GM12872 (cell line): Measurements from ENCODE around the gene CYP4F22.

ENCODE experiments used
- TF ChIP-seq, protein P1 (sequence below): IDR thresholded peaks from 3 replicates; pipeline ENCODE4 v1.5.1; 2011; ENCODE audit warnings: low read depth, mild to moderate bottlenecking, low read length, moderate library complexity; ENCODE audit not compliant: insufficient read depth

Gene CYP4F22

DNA sequence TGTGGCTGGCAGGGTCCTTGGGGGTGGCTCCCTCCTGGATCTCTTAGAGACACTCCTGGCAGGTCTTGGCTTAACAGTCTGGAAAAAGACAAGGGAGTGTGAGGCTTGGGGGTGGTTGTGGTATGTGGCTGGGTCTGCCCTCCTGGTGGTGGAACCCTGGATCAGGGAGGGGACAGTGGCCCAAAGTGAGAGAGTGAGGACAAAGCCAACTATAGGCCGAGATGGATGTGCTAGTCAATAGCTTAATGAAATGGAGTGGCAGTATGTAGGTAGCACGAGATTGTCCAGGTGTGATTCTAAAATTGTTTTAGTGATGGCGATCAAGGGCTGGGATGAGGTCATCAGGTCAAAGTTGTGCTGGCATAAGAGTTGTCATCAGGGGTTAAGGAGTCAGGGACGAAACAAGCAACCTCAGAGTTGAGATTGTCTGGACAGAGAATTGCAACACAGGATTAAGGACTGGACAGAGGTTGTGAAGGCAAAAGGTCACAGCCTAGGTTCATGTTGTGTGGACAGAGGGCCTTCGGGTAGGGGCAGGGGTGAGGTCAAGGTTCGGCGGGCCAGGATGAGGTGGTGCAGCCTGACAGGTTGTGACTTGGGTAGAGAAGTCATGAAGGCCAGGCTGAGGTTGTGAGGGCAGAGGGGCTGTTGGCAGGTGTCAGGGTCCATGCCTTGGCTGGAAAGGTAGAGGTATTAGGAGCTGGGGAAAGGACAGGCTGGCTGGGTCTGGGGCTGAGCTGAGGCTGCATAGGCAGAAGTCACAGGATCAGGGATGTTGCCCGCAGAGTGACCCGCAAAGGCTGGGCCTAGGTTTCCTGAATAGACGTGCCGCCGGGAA lies 39.4 kb upstream of the CYP4F22 start:
- TF ChIP-seq, protein P1, sequence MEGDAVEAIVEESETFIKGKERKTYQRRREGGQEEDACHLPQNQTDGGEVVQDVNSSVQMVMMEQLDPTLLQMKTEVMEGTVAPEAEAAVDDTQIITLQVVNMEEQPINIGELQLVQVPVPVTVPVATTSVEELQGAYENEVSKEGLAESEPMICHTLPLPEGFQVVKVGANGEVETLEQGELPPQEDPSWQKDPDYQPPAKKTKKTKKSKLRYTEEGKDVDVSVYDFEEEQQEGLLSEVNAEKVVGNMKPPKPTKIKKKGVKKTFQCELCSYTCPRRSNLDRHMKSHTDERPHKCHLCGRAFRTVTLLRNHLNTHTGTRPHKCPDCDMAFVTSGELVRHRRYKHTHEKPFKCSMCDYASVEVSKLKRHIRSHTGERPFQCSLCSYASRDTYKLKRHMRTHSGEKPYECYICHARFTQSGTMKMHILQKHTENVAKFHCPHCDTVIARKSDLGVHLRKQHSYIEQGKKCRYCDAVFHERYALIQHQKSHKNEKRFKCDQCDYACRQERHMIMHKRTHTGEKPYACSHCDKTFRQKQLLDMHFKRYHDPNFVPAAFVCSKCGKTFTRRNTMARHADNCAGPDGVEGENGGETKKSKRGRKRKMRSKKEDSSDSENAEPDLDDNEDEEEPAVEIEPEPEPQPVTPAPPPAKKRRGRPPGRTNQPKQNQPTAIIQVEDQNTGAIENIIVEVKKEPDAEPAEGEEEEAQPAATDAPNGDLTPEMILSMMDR: no peak

DNA sequence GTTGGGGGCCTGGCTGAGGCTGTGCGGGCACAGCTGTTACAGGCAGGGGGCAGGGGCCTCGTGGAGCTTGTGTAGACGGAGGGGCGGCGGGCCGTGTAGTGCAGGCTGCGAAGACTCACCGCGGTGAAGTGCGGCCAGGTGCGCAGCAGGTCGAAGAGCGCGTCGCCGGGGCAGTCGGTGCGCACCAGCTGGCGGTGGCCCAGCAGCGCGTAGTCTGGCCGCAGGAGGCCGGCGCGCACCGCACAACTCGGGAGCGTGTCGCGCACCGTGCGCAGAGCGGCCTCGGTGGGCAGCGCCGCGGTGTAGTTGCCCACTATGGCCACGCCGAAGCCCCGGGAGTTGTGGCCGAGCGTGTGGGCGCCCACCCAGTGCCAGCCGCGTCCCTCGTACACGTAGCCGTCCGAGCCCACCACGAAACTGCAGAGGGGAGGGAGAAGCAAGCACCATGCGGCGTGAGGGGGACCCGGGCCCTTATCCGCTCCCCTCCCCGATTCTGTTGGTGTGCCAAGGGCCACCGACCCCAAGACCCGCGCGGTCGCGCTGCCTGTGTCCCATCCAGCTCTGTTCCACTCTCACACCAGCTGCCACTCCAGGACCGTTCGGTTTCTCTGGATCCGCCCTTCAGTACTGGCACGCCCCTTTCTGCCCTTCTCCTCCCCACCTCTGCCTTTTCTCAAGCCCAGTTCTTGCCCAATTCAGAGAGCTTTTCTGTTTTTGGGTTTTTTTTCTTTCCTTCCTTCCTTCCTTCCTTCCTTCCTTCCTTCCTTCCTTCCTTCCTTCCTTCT lies 38.6 kb upstream of the CYP4F22 start:
- TF ChIP-seq, protein P1: no peak

DNA sequence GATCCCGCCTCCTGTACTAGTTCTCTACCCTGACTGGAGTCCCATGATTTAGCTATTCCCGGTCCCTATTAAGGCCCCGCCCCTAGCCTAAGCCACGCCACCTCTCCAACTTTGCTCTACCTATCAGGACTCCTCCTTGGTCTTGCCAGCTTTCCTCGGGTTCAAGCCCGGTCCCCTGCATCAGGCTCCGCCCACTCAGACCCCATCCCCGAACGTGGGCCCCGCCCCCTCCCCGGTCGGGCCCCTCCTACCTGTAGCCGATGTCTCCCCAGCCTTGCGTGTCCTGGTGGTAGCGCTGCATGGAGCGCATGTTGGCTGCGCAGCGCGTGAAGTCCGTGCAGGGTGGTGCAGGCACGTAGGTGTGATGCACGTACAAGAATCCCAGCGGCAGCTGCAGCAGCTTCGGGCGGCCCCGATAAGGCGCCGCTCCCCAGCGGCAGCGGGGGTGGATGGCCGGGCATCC lies 36.7 kb upstream of the CYP4F22 start:
- TF ChIP-seq, protein P1: no peak

DNA sequence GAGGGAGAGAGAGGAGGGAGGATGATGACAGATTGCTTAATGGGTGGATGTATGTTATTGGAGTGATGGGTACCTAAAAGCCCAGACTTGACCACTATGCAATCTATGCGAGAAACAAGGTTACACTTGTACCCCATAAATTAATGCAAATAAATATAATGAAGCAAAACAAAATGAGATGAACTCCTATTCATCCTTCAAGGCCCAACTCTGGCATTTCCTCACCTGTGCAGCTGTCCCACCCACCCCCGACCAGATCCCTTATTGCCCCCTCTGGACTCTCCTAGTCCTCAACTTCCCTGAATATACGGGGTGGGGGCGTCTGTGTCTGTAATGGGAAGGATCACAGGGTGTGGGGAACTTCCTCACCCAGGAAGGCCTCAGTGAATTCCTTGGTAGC lies 33.2 kb upstream of the CYP4F22 start:
- TF ChIP-seq, protein P1: no peak

DNA sequence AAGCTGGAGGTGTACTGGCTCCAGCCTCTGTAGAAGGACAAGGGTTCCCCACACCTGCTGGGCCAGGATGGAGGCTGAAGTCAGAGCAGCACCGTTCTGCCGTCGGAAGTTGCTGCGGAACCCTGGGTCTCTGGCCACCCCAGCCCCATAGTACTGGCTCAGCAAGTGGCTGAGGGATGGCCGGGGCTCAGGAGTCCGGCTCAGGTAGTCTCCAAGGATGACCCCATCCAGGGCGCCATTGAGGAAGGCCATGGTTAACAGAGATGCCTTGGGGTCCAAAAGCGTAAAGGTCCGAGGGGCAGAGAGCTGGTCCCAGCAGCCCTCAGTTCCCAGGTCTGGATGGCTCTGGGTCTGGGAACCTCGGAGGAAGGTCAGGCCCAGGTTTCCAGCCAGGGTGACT lies 32.7 kb upstream of the CYP4F22 start:
- TF ChIP-seq, protein P1: no peak

DNA sequence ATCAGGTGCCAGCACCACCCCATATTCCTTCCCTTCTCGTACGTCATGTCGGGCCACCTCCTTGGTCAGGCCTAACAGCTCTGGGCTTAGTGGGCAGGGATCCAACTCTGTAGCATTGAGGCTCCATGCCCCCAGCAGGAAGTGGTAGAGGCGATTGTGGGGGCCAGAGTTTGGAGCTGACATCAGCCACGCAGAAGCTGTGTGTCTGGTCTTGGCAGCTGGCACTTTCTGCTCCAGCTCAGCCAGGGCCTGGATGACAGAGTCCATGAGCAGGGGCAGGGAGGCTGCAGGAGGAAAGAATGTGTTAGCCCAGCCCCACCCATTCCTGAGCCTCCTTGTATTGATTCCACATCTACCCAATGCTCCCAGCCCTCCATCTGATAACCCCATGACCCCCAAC lies 32.0 kb upstream of the CYP4F22 start:
- TF ChIP-seq, protein P1: no peak
